Measurements from ENCODE around the gene GORASP1. TPM values are rescaled to one million over a fixed set of nuclear protein-coding genes. Genes with fewer than 3 reads are reported as not detected.

The GORASP1 gene
- total RNA-seq, 1 donor from 2014 or later, result 36.3 TPM

DNA sequence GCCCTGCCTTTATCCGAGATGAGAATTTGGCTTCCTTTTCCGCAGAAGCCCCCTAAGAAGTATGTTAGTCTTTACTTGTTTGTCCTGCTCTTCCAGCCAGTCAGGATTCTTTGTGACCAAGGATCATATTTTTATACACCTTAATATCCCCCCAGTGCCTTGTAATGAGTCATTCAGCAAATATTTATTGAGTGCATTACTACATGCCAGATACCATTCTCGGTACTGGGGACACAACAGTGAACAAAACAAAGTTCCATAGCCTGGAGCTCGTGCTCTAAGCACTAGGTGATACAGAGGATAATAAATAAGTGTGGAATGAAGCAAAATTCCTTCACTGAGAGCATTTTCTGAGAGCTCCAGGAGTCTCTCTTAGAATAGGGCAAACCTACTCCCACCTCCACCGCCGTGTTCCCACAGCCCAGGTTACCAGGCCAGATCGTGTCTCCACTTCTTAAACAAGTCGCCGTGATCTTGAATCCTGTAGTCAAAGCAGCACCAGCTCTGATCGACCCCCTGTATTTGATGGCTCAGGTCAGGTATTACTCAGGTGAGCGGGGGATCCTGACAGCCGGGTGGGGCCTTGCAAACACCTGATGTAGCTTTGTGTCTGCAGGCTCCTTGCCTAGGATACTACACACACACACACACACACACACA lies 18.5 kb upstream of the GORASP1 start:
- peak; percentile 16 for DNase-seq

DNA sequence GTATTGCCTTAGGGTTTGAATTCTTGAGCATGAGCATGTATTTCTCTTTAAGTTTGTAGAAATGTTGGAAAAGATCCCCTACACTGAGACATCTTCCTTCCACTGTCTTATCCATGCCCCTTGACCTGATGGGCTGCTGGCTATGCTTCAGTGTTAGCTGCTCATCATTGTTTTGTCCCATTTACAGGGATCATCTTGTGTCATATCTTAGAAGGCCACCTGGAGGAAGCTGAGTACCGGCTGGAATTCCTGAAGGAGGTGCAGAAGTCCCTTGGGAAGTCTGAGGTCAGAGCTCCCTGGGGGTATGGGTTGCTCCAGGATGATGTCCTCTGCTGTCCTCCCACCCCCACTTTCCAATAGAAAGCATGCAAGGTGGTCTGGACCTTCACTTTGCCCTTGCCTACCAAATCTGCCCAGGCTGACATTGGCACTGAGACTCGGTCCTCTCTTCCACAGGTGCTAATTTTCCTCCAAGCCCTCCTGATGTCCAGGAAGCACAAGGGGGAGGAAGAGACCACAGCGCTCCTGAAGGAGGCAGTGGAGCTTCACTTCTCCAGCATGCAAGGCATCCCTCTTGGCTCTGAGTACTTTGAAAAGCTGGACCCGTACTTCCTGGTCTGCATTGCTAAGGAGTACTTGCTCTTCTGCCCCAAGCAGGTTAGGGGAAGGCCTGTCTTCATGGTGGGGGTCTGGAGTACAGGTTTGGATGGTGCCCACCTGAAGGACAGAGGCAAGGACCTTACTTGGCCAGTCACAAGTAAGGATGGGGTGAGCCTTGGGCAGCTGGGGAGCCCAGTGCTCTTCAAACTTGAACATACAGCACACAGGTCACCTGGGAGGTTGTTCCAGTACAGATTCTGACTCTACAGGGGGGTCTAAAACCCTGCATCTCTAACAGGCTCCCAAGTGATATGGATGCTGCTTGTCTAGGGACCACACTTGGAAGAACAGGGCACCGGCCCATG lies 17.7 kb upstream of the GORASP1 start:
- peak; percentile 20 for DNase-seq

DNA sequence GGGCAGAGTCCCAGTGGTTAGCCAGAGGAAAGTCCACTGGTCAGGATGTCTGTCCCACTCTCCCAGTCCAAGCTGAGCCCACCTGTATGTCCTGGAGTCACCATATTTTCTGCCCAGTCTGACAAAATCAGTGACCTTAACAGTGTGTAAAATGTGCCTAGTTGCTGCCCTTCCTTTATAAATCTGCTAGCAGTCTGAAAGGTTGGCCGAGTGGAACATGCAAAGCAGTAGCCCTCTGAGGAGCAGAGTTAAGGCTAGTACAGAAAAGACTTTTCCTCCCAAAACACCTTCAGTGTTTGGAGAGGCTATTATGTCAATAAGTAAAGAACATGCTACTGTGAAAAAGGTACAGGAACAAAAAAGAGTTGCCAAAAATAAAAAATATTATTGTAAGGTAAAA lies 15.4 kb upstream of the GORASP1 start:
- DNase-seq, result no peak

DNA sequence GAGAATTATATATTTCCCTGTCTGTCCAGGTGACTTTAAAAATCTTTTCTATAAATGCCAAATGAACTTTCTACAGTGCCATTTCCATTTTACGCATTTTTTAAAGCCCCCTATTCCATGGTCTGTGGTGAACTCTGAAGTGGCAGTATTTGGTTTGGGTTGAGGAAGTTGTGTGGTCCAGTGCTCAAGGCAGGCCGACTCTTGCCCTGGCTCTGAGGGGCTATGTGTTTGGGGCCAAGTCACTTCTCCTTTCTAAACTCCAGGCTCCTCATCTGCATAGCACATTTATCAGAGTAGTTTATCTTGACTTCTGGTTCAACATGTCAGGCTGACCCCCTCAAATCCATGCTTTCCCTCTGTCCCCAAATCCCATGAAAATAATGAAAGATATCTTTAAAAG lies 14.2 kb upstream of the GORASP1 start:
- DNase-seq, result no peak

DNA sequence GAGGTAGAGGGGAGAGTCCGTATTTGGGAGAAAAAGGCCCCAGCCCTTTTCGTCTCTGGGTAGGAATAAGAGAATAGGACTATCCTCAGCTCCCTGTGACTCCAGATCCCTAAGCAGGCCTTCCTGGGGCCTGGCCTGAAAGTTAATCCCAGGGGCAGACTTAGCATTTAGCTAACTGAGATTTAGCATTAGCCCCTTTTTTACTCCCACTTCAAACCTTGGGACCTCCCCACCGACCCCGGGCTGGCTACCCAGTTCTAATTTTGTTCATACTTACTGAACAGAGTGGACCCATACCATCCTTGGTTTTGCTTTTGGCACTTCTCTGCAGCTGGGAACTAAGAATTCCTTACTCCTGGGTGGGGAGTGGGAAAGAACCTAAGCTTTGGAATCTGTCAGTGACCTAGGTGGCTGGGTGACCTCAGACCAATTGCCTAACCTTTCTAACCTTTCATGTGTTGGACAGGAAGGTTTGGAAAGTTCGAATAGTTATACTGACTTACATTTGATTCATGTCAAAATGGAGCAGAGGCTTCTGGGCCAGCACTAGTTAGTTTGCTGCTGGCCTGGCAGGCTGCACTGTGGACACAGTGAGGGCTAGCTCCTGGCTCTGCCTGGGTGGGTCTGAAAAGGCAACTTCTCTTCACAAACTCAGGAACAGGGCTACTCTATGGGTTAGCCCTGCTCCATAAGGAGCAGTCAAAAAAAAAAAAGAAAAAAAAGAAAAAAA lies 11.7 kb upstream of the GORASP1 start:
- no peak for DNase-seq

DNA sequence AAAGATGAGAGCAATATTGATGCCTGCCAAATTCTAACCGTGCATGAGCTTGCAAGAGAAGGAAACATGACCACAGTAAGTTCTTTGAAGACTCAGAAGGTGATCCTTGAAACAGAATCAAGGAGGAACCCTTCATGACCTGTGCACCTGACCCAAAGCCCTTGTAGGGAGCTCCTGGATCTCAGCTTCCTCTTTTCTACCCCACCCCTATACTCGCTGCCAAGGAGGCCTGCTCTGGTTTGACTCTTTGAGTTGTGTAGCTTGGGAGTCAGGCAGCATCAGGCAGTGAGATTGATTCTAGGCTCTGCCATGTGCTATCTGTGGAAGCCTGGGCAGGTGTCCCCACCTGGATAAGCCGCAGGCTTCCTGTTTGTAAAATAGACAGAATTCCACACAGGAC lies 10.7 kb upstream of the GORASP1 start:
- DNase-seq, result no peak

DNA sequence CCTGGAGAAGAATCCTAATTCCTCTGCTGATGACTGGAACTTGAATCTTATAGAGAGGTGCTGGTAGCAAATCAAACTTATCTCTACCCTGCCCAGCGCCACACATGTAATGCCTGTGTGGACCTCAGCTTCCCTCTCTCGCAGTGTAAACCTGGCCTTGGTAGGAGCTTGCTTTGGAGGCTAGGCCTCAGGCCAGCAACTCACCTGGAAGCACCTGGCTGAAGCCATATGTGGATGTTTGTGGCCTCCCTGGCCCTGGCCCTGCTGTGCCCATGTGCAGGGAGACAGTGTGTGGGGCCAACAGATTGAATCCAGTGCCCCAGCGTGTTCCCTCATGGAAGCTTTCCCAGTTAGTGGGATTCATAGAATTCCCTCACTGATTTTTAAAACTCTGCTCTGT lies 8.4 kb upstream of the GORASP1 start:
- DNase-seq, result no peak

DNA sequence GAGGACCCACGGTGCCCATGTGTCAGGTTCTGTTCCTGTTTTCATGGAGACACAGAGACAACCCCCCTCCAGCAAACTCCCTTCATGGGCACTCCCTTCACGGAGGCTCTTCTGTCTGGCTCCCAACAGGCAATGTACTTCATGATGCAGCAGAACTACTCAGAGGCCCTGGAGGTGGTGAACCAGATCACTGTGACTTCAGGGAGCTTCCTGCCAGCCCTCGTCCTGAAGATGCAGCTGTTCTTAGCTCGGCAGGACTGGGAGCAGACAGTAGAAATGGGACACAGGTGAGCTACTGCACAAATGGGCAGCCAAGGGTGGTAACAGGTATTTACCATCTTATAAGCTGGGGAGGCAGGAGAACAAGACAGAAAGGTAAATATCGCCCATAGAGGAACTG lies 7.0 kb upstream of the GORASP1 start:
- DNase-seq, result no peak

DNA sequence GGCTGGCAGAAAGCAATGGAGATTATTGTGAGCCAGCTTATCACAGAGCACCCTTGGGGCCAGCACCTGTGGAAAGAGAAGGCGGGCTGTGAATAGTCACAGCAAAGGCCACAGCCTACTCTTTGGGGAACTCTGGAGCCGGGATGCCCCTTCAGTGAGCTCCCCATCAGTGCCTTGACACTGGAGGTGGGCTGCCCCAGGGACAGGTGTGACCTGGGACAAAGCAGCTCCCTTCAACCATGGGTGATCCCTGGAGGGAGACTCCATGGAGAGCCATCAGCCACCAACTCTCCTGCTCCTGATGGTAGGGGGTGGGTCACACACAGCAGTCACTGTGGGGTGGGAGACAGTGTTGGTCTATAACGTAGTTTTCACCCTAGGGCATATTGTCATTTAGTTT lies 5.9 kb upstream of the GORASP1 start:
- DNase-seq, result no peak

DNA sequence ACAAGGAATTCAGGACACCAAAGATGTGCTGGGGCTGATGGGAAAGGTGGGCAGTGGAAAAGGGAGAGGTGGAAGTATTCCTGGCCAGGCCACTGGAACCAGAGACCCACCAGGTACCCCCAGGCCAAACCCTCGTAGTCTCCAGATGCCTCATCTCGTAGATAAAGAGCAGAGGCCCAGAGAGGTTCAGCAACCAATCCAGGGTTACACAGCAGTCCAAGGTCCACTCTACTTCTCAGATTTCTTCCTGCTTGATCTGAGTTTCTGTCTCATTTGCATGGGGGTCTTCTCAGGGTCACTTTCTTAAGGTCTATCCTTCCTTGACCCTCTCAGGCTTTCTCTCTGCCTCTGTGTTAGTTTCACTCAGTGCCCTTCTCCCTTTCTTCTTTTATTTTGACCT lies 5.1 kb upstream of the GORASP1 start:
- DNase-seq, result no peak

DNA sequence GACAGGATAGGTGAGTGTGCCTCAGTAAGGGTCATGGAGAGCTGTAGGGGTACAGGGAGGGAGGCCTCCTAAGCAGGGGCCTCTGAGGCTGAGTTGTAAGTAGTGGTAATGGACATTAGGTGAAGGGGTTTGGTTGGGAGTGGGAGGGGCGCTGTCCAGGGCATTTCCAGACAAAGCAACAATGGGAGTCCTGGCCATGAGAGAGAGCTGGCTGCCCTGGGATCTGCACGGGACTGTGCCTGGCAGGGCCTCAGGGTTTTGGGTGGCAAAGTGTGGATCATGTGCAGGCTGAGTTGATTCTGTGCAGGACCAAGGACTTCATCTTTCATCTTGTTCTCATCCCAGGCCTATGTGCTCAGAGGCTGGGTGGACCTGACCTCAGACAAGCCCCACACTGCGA lies 4.7 kb upstream of the GORASP1 start:
- no peak for DNase-seq

DNA sequence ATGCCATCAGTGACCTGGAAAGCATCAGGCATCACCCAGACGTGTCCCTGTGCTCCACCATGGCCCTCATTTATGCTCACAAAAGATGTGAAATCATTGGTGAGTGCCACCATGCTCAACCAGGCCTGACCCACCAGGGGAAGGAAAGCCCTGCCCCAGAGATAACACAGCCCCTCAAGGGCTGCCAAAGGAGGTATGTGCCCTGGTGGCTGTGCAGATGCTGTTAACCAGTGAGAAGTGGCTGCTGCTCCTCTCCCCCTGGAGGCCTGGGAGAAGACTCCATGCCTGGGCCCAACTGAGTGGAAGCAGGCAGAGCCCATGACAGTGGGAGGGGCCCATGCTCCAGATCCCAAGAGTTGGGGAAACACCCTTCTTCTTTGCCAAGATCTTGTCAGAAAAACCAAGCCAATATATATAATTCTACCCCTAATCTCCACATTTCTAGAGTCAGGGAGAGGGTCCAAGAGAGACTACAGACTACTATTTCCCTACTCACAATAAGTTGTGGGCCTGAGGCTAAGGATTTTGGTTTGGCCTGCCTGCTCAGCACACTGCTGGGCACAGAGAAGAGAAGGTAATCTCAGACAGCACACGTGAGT lies 2.7 kb upstream of the GORASP1 start:
- no peak for DNase-seq

DNA sequence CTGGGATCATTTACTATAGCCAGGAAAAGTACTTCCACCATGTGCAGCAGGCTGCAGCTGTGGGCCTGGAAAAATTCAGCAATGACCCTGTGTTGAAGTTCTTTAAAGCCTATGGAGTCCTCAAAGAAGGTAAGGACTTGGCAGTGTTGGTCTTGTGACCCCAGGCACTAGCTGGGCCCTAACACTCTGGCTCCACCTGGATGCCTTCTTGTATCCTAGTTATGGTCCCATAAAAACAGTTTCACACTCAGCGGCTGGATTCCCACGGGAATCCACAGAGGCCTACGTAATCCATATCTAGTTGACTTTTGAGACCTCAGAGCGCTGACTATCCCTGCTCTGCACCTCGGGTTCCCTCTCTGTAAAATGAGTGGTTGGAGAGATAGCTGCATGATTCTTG lies 1.7 kb upstream of the GORASP1 start:
- DNase-seq, result no peak

DNA sequence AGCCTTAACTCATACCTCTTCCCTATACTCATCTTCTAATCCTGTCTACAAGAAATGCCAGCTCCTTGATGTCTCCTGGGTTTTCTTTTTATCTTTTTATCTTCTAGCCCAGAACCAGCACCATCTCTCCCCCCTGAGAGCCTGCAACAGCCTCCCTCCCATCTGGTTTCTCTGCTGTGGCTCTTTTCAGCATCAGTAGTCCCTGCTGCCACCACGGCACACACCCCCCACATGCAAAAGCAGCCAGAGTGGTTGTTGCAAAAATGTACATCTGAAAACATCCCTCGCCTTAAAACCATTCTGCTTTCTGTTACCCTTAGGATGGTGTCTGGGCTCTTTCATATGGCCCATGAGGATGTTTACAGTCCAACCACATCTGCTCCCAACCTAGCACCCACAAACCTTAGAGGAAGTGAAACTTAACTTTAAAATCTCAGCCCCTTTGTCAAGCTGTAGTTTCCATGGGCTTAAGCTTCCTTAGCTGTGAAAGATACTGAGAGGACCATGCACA lies 828 bp upstream of the GORASP1 start:
- no peak for DNase-seq

DNA sequence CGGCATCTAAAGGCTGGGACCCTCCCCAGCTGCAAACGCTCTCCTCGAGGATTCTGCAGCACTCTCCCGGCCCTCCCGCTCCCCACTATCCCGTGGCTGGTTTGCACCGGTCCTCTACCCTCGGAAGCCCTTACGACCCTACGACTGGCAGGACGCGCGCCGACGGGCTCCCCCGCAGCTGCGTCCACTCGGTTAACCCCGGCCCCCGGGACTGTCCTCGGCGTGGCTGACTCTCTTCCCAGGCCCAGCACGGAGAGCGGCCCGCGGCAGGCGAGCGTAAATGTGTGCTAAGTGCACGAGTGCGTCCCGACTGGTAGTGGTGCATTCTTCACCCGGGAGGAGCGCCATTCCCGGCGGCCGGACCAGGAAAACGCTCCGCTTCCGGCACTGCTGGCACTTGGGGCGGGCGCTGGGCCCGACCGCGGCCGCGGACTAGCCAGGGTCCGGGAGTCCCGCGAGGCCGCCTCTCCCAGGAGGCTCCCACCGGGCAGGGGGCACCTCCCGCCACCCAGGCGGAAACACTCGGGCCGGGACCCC lies 508 bp downstream of the GORASP1 start:
- peak; percentile 65 for DNase-seq

DNA sequence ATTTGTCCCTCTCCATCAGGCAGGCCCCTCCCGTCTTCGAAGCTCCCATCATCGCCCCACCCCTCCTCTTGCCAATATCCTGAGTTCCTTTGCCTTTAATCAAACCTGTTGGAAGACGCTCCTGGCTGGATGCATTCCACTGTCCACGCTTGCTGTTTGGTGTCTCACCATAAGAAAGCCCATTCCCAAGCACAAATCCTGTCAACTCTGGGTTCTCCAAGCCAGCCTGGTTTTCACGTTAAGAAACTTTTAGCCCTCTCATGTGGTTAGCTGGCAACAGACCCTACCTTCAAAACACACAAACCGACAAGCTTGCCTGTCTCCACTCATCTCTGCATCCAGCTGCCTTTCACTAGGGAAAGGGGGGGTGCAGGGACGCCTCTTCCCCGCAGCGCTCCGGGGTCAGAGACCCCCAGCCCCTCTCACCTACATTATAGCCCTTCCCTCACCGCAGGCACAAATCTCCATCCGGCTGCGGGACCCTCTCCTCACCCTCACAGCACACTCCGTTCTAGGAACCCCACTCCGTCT lies 1.1 kb downstream of the GORASP1 start:
- peak; percentile 41 for DNase-seq

DNA sequence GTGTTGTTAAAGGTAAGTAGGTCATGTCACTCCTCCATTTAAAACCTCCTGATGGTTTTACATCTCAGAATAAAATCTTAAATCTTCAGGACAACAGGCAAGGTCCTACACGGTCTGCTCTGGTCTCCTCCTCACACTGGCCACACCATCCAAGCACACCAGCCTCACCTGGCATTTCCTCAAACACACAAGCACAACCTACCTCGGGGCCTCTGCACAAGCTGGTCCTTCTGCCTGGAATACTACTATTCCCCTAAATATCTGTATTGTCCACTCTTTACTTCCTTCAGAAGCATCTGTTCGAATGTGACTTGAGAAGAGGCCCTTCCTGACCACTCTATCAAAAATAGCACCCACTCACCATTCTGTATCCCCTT lies 1.8 kb downstream of the GORASP1 start:
- DNase-seq, result no peak

DNA sequence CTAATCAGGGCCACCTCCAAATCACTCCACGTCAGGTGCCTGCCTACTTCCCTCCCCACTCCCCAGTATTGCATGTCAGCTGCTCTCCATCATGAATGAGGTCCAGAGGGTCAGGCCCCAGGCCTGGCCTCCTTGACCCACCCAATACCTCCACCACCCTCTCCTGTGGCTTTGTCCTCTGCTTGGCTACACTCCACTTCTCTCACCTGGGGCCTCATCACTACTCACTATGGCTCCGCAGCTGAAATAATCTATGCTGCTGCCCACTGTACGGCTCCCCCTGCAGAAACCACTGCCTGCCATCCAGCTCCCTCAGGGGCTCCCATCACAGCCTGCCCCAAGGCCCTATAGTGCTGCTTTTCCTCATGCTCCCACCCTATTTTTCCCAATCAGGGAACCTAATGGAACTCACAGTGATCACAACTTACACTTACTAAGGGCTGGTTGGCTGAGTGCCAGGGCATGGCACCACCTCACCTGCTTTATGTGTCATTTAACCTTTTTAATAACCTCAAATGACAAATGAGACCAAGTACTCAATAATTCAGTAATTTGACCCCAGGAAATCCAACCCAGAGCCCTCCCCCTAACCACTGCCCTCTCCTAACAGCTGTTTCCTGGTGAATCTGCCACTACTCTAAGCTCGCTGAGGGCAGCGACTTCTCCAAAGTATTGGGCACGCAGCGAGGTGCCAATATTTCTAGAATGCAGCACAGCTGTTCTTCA lies 2.3 kb downstream of the GORASP1 start:
- no peak for DNase-seq

DNA sequence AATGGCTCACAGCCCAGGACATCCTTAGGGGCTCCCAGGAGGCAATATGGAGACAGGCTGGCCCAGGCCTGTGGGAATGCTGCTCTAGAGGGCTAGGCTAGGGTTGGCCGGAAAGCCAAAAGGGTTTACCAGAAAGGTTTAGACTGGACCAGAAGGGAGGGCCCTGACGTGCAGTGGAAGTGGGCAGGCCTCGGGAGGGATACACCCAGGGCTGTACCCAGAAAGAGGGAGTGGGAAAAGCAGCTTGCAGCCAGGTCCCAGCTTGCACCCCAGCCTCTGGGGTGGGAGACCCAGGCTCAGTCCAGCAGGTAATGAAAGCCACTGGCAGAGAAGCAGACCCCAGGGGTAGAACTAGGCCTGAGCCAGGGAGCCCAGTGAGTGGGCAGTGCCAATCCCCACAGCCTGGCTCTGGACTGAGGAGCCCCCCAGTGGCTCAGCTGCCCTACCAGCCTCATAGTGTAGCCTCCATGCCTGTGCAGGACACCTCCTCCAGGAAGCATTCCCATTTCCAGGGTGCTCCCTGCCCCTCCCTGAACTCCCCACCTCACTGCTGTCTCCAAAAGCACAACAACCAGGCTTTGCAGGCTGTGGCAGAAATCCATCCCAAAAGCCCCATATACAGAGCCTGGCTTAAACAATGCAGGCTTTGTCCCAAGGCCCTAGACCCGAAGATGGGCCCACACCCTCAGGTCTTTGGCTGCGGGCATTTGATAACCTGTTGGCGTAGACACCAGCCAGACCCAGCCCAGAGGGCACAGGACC lies 3.5 kb downstream of the GORASP1 start:
- no peak for DNase-seq

DNA sequence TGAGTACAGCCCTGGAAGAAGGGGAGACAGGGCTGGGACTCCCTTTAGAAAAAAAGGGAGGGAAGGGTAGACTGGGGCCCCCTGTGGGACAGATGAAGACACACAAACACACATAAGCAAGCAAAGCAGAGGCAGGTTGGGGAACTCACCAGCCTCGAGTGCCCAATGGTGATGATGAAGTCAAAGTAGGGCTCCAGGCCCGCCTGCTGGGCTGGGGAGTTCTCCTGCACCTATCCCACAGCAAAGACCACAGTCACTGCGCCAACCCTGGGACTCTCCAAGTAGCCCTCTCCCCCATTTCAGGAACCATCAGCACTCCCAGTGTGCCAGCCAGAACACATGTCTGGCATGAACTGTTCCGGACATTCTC lies 4.1 kb downstream of the GORASP1 start:
- no peak for DNase-seq
